Sigmoid colon (tissue), 7 donors: ENCODE data around the gene TMPRSS13. TPM values are rescaled to one million over a fixed set of nuclear protein-coding genes. Genes with fewer than 3 reads are reported as not detected.
A peak's percentile ranks its signal among the peaks of the same experiment; 100 is the strongest.

Experiments
- DNase-seq: peaks from one replicate; pipeline ENCODE4 v3.0.0-alpha.2; 2019
- H3K27ac ChIP-seq, 4 donors: fragments of 200-600 bp; sonication (generic); one replicate each; pipeline ENCODE4 v1.5.1; 2016 to 2019; ENCODE audit warnings: mild to moderate bottlenecking in 1 of 4
- H3K27me3 ChIP-seq, 3 donors: fragments of 200-600 bp; sonication (generic); one replicate each; pipeline ENCODE4 v1.5.1; 2019; ENCODE audit warnings: mild to moderate bottlenecking in 1 of 3
- H3K36me3 ChIP-seq, 4 donors: fragments of 200-600 bp; sonication (generic); one replicate each; pipeline ENCODE4 v1.5.1; 2016 to 2019
- H3K4me1 ChIP-seq, 4 donors: fragments of 200-600 bp; sonication (generic); one replicate each; pipeline ENCODE4 v1.5.1; 2017 to 2019
- H3K4me3 ChIP-seq, 4 donors: fragments of 200-600 bp; sonication (generic); one replicate each; pipeline ENCODE4 v1.5.1; 2017 to 2019; ENCODE audit warnings: mild to moderate bottlenecking in 2 of 4, moderate library complexity in 1 of 4
- H3K9me3 ChIP-seq, 4 donors: fragments of 200-600 bp in 3 of 4; sonication (generic) in 3 of 4; one replicate each; pipeline versions ENCODE4 v1.5.1 to v1.6.1; 2013 to 2019
- EP300 ChIP-seq, 4 donors: sonication (generic); formaldehyde crosslinking; IDR thresholded peaks; one replicate each; pipeline ENCODE4 v1.6.1; 2017; ENCODE audit warnings: antibody characterized with exemption in 4 of 4
- POLR2A ChIP-seq, 2 donors: fragments of 450-650 bp; IDR thresholded peaks; one replicate each; pipeline ENCODE4 v1.6.1; 2016; ENCODE audit warnings: antibody characterized with exemption in 2 of 2, mild to moderate bottlenecking in 2 of 2, moderate library complexity in 2 of 2
- POLR2AphosphoS5 ChIP-seq, 4 donors: sonication (generic); formaldehyde crosslinking; IDR thresholded peaks; one replicate each; pipeline ENCODE4 v1.6.1; 2017; ENCODE audit warnings: antibody characterized with exemption in 4 of 4
- WGBS, 2 donors: extraction: QIAGEN DNeasy Blood & Tissue Kit; methylation state at CpG; one replicate each; pipeline ENCODE4 v1.1.7; 2013; 5-methylcytosine and 5-hydroxymethylcytosine counted together
- intact Hi-C: fragments of 100-400 bp; cut with DNase I; formaldehyde crosslinking; loops from one replicate; pipeline ENCODE4 v1.15.1; 2023
- polyA plus RNA-seq, 3 donors: library from polyadenylated mRNA; stranded (reverse); fragments of 200-250 nt; gene quantifications; one replicate each; pipeline ENCODE4 v1.2.3, GENCODE V29; 2013
- total RNA-seq, 4 donors: library from RNA; depleted of rRNA; stranded (reverse); fragments of >200 nt; gene quantifications; one replicate each; pipeline ENCODE4 v1.1.0, GENCODE V29; 2016
- TF ChIP-seq, protein P1 (sequence below), 4 experiments: fragments of 450-650 bp in 3 of 4; fragments of 200-600 bp in 1 of 4; IDR thresholded peaks; one replicate each; pipeline ENCODE4 v1.5.1; 2016 to 2019; ENCODE audit warnings: antibody characterized with exemption in 4 of 4, mild to moderate bottlenecking in 3 of 4, moderate library complexity in 2 of 4
- donor health status: healthy with polysubstance abuse.
- donor health status: Bipolar disorder and iron deficiency.
- donor health status: healthy.

TMPRSS13 gene
- total and polyA plus RNA-seq, 7 donors = 1.4 to 1.6 TPM; not detected in 5

GRCh38 chr11:117931331-117931950 lies 2.2 kb upstream of the TMPRSS13 start:
- no peak overlapping the region for H3K4me3 ChIP-seq
- intact Hi-C loops = loop anchor here (10.0 kb wide), 1 partner anchor 227 kb away; no protein-coding TSS in a partner anchor

GRCh38 chr11:117930668-117931330 lies 1.6 kb upstream of the TMPRSS13 start:
- Histone ChIP-seq H3K4me1 (peaks cover 0 to 5% (median 2%) of the 10 kb centered on the region in 4 donors), H3K9me3 (no peaks in the 10 kb centered on the region), H3K27me3 (no peaks in the 10 kb centered on the region), H3K36me3 (no peaks in the 10 kb centered on the region), H3K4me3 (no peak overlapping the region), H3K27ac (no peak overlapping the region)
- TF ChIP-seq POLR2AphosphoS5 (IDR thresholded peaks at IDR 0.05) = no peak
- TF ChIP-seq EP300 (IDR thresholded peaks at IDR 0.05) = no peak
- no peak for TF ChIP-seq POLR2A (IDR thresholded peaks at IDR 0.05)
- no peak for DNase-seq
- intact Hi-C loops = loop anchor here (10.0 kb wide), 1 partner anchor 226 kb away; no protein-coding TSS in a partner anchor
- WGBS, 2 donors = 79 to 93% methylated on average over 9 of the region's 9 CpGs

More at GRCh38 chr11:117931331-117931950, 2.2 kb upstream of the TMPRSS13 start:
- no peak for TF ChIP-seq EP300 (IDR thresholded peaks at IDR 0.05)
- TF ChIP-seq, protein P1, sequence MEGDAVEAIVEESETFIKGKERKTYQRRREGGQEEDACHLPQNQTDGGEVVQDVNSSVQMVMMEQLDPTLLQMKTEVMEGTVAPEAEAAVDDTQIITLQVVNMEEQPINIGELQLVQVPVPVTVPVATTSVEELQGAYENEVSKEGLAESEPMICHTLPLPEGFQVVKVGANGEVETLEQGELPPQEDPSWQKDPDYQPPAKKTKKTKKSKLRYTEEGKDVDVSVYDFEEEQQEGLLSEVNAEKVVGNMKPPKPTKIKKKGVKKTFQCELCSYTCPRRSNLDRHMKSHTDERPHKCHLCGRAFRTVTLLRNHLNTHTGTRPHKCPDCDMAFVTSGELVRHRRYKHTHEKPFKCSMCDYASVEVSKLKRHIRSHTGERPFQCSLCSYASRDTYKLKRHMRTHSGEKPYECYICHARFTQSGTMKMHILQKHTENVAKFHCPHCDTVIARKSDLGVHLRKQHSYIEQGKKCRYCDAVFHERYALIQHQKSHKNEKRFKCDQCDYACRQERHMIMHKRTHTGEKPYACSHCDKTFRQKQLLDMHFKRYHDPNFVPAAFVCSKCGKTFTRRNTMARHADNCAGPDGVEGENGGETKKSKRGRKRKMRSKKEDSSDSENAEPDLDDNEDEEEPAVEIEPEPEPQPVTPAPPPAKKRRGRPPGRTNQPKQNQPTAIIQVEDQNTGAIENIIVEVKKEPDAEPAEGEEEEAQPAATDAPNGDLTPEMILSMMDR (IDR thresholded peaks at IDR 0.05) = no peak
- TF ChIP-seq POLR2A (IDR thresholded peaks at IDR 0.05) = no peak
- TF ChIP-seq POLR2AphosphoS5 (IDR thresholded peaks at IDR 0.05) = no peak
- Histone ChIP-seq H3K36me3 (no peaks in the 10 kb centered on the region), H3K9me3 (no peaks in the 10 kb centered on the region), H3K4me1 (peaks cover 0 to 5% (median 2%) of the 10 kb centered on the region in 4 donors), H3K27me3 (no peaks in the 10 kb centered on the region), H3K27ac (no peak overlapping the region)
- peak; percentile 40 for DNase-seq
- 93 to 94% methylated on average over 10 of the region's 10 CpGs for WGBS, 2 donors

DNA sequence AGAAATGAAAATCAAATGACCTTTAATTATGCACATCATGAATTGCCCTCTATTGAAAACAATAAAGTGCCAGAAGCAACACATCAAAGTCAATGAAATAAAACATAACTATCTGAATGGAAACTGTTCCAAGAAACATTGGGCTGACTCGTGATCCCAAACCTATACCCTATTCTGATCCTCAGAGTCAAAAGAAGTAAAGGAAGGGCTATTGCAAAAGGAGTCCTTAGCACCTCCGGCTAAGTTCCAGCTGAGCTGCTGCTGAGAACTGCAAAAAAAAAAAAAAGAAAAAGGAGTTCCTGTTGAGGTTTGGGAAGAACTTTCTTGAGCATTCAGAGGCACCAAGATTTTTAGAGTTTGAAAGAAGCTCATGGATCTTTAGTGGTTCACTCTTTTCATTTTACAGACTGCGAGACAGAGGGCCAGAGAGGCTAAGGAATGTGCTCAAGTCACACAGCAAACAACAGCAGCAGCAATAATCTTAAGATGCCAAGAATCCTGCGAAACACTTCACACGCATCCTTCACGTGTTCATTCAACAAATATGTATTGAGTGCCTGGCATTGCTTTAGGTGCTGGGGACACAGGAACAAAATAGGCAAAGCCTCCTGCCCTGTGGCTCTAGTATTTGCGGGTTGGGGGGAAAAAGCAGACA lies 841 bp upstream of the TMPRSS13 start:
- Histone ChIP-seq H3K36me3 (no peaks in the 10 kb centered on the region), H3K27me3 (no peaks in the 10 kb centered on the region), H3K4me1 (peaks cover 0 to 5% (median 2%) of the 10 kb centered on the region in 4 donors), H3K27ac (no peak overlapping the region), H3K4me3 (no peak overlapping the region), H3K9me3 (no peaks in the 10 kb centered on the region)
- intact Hi-C loops = loop anchor here (10.0 kb wide), 1 partner anchor 225 kb away; no protein-coding TSS in a partner anchor
- DNase-seq = no peak
- 65 to 73% methylated on average over 7 of the region's 7 CpGs for WGBS, 2 donors
- TF ChIP-seq POLR2A (IDR thresholded peaks at IDR 0.05) (no peak), POLR2AphosphoS5 (IDR thresholded peaks at IDR 0.05) (no peak), EP300 (IDR thresholded peaks at IDR 0.05) (no peak)
- TF ChIP-seq, protein P1 (IDR thresholded peaks at IDR 0.05) = no peak

GRCh38 chr11:117928446-117929141 lies 608 bp downstream of the TMPRSS13 start:
- peak; percentile 8 for DNase-seq
- 43 to 51% methylated on average over 6 of the region's 6 CpGs for WGBS, 2 donors
- Histone ChIP-seq H3K4me1 (peaks cover 0 to 5% (median 2%) of the 10 kb centered on the region in 4 donors), H3K27ac (no peak overlapping the region), H3K9me3 (no peaks in the 10 kb centered on the region), H3K4me3 (no peak overlapping the region), H3K27me3 (no peaks in the 10 kb centered on the region), H3K36me3 (no peaks in the 10 kb centered on the region)
- TF ChIP-seq, protein P1 (IDR thresholded peaks at IDR 0.05) = no peak
- TF ChIP-seq POLR2A (IDR thresholded peaks at IDR 0.05) (no peak), EP300 (IDR thresholded peaks at IDR 0.05) (no peak), POLR2AphosphoS5 (IDR thresholded peaks at IDR 0.05) (no peak)
- intact Hi-C loops = no loop called here
